Brain microvascular endothelial cell (primary cell): Measurements from ENCODE around the gene KLHL2.

Source experiments
- DNase-seq: peaks from one replicate; pipeline ENCODE4 v3.0.0-alpha.2; 2020
- H3K27ac ChIP-seq: fragments of 250-450 bp; sonication (Bioruptor Pico); 2 replicates; pipeline ENCODE4 v1.5.1; 2020; ENCODE audit warnings: mild to moderate bottlenecking, moderate library complexity
- H3K27me3 ChIP-seq: fragments of 250-450 bp; sonication (Bioruptor Pico); replicated peaks from 2 replicates; pipeline ENCODE4 v1.5.1; 2020; ENCODE audit warnings: mild to moderate bottlenecking
- H3K36me3 ChIP-seq: fragments of 250-450 bp; sonication (Bioruptor Pico); replicated peaks from 2 replicates; pipeline ENCODE4 v1.5.1; 2020; ENCODE audit warnings: mild to moderate bottlenecking
- H3K4me3 ChIP-seq: 2 replicates; pipeline ENCODE4 v1.5.1; 2011; ENCODE audit warnings: low read depth, mild to moderate bottlenecking, control low read depth, low read length, moderate library complexity
- CTCF ChIP-seq: IDR thresholded peaks from 2 replicates; pipeline ENCODE4 v1.5.1; 2011; ENCODE audit warnings: low read depth, mild to moderate bottlenecking, moderate library complexity, low read length, control low read depth, inconsistent platforms; ENCODE audit errors: missing control alignments
- in situ Hi-C: cut with HindIII; loops from 2 replicates; pipeline ENCODE4 v1.10.0; 2017; ENCODE audit warnings: low sequenced_read_pairs, low pct_ligation_motif_present

The KLHL2 gene

GRCh38 chr4:165359506-165359905, 152.1 kb downstream of the KLHL2 start:
- no peak for DNase-seq
- no peaks in the 10 kb centered on the region for H3K36me3 ChIP-seq
- no peak for TF ChIP-seq CTCF

GRCh38 chr4:165360041-165360695, 152.8 kb downstream of the KLHL2 start:
- Histone ChIP-seq H3K27ac (no peak overlapping the region), H3K4me3 (no peak overlapping the region)
- in situ Hi-C loops = no loop called here

More at GRCh38 chr4:165359506-165359905, 152.1 kb downstream of the KLHL2 start:
- H3K4me3 ChIP-seq = no peak overlapping the region
- no peaks in the 10 kb centered on the region for H3K27me3 ChIP-seq
- no peak overlapping the region for H3K27ac ChIP-seq
- in situ Hi-C loops = no loop called here

GRCh38 chr4:165360985-165361670, 153.8 kb downstream of the KLHL2 start:
- H3K36me3 ChIP-seq = no peaks in the 10 kb centered on the region
- in situ Hi-C loops = no loop called here

More at GRCh38 chr4:165360041-165360695, 152.8 kb downstream of the KLHL2 start:
- no peak for DNase-seq
- Histone ChIP-seq H3K36me3 (no peaks in the 10 kb centered on the region), H3K27me3 (no peaks in the 10 kb centered on the region)
- TF ChIP-seq CTCF = no peak

GRCh38 chr4:165361810-165362209, 154.4 kb downstream of the KLHL2 start:
- Histone ChIP-seq H3K27ac (no peak overlapping the region), H3K27me3 (no peaks in the 10 kb centered on the region), H3K36me3 (no peaks in the 10 kb centered on the region), H3K4me3 (no peak overlapping the region)
- DNase-seq = no peak
- in situ Hi-C loops = no loop called here
- TF ChIP-seq CTCF = no peak

More at GRCh38 chr4:165360985-165361670, 153.8 kb downstream of the KLHL2 start:
- no peak overlapping the region for H3K27ac ChIP-seq
- no peak for DNase-seq
- TF ChIP-seq CTCF = no peak
- no peak overlapping the region for H3K4me3 ChIP-seq
- H3K27me3 ChIP-seq = no peaks in the 10 kb centered on the region

GRCh38 chr4:165364452-165365080, 157.2 kb downstream of the KLHL2 start:
- DNase-seq = no peak
- Histone ChIP-seq H3K36me3 (no peaks in the 10 kb centered on the region), H3K27me3 (no peaks in the 10 kb centered on the region), H3K4me3 (no peak overlapping the region), H3K27ac (no peak overlapping the region)
- no peak for TF ChIP-seq CTCF
- in situ Hi-C loops = no loop called here
